ENCODE data around the gene KCNIP4. TPM values are rescaled to one million over a fixed set of nuclear protein-coding genes. Genes with fewer than 3 reads are reported as not detected.
"Not testable (repeated sequence)": the region's sequence is repeated elsewhere in the genome, so short reads cannot be mapped to it uniquely, and the experiment has no call there.

KCNIP4 gene
- total and polyA plus RNA-seq, 2 donors (not counting 3 experiments of a cell fraction or from before 2014, with no cell fraction given) = not detected

DNA sequence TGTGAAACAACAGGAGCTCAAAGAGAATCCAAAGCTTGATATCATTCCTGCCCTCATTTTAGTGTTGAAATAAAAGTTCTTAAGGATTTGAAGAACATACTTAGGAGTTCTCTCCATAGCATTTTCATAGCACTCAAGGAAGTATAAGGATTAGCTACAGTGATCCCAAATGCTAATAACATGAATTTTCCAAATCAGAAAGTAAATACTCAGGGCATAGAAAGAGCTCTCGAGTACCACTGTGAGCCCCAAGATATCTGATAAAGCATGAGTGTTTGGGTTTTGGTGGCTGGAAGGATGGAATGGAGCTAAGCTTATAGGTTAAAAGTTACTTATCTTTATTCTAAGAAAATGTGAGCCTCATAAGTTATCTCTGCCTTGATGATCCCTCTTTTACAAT lies 584.9 kb downstream of the KCNIP4 start:
- Histone ChIP-seq H3K27me3 (ENCODE audit: control insufficient read depth in 2 of 2, insufficient read depth in 2 of 2, low read length in 2 of 2) (no peaks in the 10 kb centered on the region), H3K9me3 (replicated peaks; ENCODE audit: control insufficient read depth, insufficient read depth, low read length) (no peaks in the 10 kb centered on the region), H3K36me3 (ENCODE audit: control insufficient read depth in 2 of 2, extremely low read depth in 1 of 2, insufficient read depth in 2 of 2, low read length in 2 of 2) (no peaks in the 10 kb centered on the region), H3K9me1 (replicated peaks; ENCODE audit: control insufficient read depth, extremely low read depth, insufficient read depth, low read length) (no peaks in the 10 kb centered on the region), H3K4me2 (ENCODE audit: insufficient read depth, low read length) (no peak overlapping the region), H3K4me1 (ENCODE audit: control insufficient read depth, extremely low read depth, insufficient read depth, low read length) (no peaks in the 10 kb centered on the region), H2AFZ (ENCODE audit: low read depth, low read length) (no peak overlapping the region), H3K27ac (ENCODE audit: insufficient read depth, low read depth, low read length) (no peak overlapping the region), H3K9ac (replicated peaks; ENCODE audit: extremely low read depth, insufficient read depth, low read length) (no peak overlapping the region), H4K20me1 (replicated peaks; ENCODE audit: control insufficient read depth, extremely low read depth, insufficient read depth, low read length) (no peaks in the 10 kb centered on the region), H3K4me3 (replicated peaks in 1 of 3; ENCODE audit: insufficient read depth in 1 of 3, low read depth in 1 of 3, low read length in 3 of 3) (no peak overlapping the region), H3K79me2 (ENCODE audit: control insufficient read depth, insufficient read depth, low read length) (no peaks in the 10 kb centered on the region)
- FAIRE-seq = no peak
- dilution Hi-C loops (cut with MboI; ENCODE audit: extremely low pct_ligation_motif_present, low sequenced_read_pairs) (no loop called here), intact Hi-C loops (cut with micrococcal nuclease) (no loop called here)
- DNase-seq (ENCODE audit: low read depth, low spot score) = no peak
- no peak for TF ChIP-seq GATA2 (IDR thresholded peaks at IDR 0.05; ENCODE audit: insufficient read depth, insufficient read length, low read depth, low read length)
- TF ChIP-seq CTCF (IDR thresholded peaks at IDR 0.05; ENCODE audit: extremely low read depth in 1 of 2, insufficient read depth in 1 of 2, low read depth in 1 of 2, low read length in 2 of 2) = no peak
- TF ChIP-seq EZH2 (IDR thresholded peaks at IDR 0.05; ENCODE audit: borderline replicate concordance, low read depth, low read length, severe bottlenecking) = no peak
- TF ChIP-seq, protein P1, sequence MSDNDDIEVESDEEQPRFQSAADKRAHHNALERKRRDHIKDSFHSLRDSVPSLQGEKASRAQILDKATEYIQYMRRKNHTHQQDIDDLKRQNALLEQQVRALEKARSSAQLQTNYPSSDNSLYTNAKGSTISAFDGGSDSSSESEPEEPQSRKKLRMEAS (IDR thresholded peaks at IDR 0.05; ENCODE audit: insufficient read depth, insufficient read length) = no peak
- TF ChIP-seq MYC (IDR thresholded peaks at IDR 0.05; ENCODE audit: low read depth, low read length) = no peak
- TF ChIP-seq FOS (IDR thresholded peaks at IDR 0.05; ENCODE audit: borderline replicate concordance, insufficient read depth, low read length) = no peak
- TF ChIP-seq POLR2A (IDR thresholded peaks at IDR 0.05; ENCODE audit: low read depth, low read length) = no peak
- no peak for TF ChIP-seq JUN (IDR thresholded peaks at IDR 0.05; ENCODE audit: borderline replicate concordance, insufficient read depth, insufficient read length, low read depth)
- no peak for TF ChIP-seq POLR2AphosphoS5 (IDR thresholded peaks at IDR 0.05; ENCODE audit: insufficient read depth, low read depth, low read length)
- CTCF ChIA-PET = no interaction called here
- BruUV-seq (replicated peaks) = no TSS peak
- POLR2A ChIA-PET = no interaction called here

GRCh38 chr4:21352354-21352753 lies 596.2 kb downstream of the KCNIP4 start:
- H3K4me3 ChIP-seq (replicated peaks in 1 of 3; ENCODE audit: insufficient read depth in 1 of 3, low read depth in 1 of 3, low read length in 3 of 3); H3K79me2 ChIP-seq (ENCODE audit: control insufficient read depth, insufficient read depth, low read length); DNase-seq (ENCODE audit: low read depth, low spot score); H4K20me1 ChIP-seq (replicated peaks; ENCODE audit: control insufficient read depth, extremely low read depth, insufficient read depth, low read length); H3K9me1 ChIP-seq (replicated peaks; ENCODE audit: control insufficient read depth, extremely low read depth, insufficient read depth, low read length); H3K36me3 ChIP-seq (ENCODE audit: control insufficient read depth in 2 of 2, extremely low read depth in 1 of 2, insufficient read depth in 2 of 2, low read length in 2 of 2); dilution Hi-C loops (cut with MboI; ENCODE audit: extremely low pct_ligation_motif_present, low sequenced_read_pairs); H2AFZ ChIP-seq (ENCODE audit: low read depth, low read length); H3K27me3 ChIP-seq (ENCODE audit: control insufficient read depth in 2 of 2, insufficient read depth in 2 of 2, low read length in 2 of 2); POLR2A ChIA-PET; H3K4me2 ChIP-seq (ENCODE audit: insufficient read depth, low read length); FAIRE-seq; H3K27ac ChIP-seq (ENCODE audit: insufficient read depth, low read depth, low read length); H3K4me1 ChIP-seq (ENCODE audit: control insufficient read depth, extremely low read depth, insufficient read depth, low read length); intact Hi-C loops (cut with micrococcal nuclease); BruUV-seq (replicated peaks); H3K9ac ChIP-seq (replicated peaks; ENCODE audit: extremely low read depth, insufficient read depth, low read length); CTCF ChIA-PET; H3K9me3 ChIP-seq (replicated peaks; ENCODE audit: control insufficient read depth, insufficient read depth, low read length): not testable (repeated sequence)

Data from endothelial cell of umbilical vein (primary cell).